Adrenal gland (tissue), 12 donors: ENCODE results near the gene ZBED1. TPM values are rescaled to one million over a fixed set of nuclear protein-coding genes. Genes with fewer than 3 reads are reported as not detected.

Experiments
- DNase-seq, 7 donors: peaks; one replicate each; pipeline ENCODE4 v3.0.0-alpha.2; 2019 to 2020
- H3K27ac ChIP-seq, 5 donors: fragments of 200-600 bp; sonication (generic) in 4 of 5; 1 replicate in 3 of 5; 2 replicates in 2 of 5; pipeline versions ENCODE4 v1.5.1 to v1.8.0; 2016 to 2020; ENCODE audit warnings: mild to moderate bottlenecking in 1 of 5
- H3K27me3 ChIP-seq: fragments of 200-600 bp; 2 replicates; pipeline ENCODE4 v1.8.0; 2021
- H3K36me3 ChIP-seq, 2 donors: fragments of 200-600 bp; replicated peaks in 1 of 2; 1 replicate in 1 of 2; 2 replicates in 1 of 2; pipeline versions ENCODE4 v1.5.1 to v1.8.0; 2018 to 2022
- H3K4me1 ChIP-seq, 2 donors: fragments of 200-600 bp; replicated peaks in 1 of 2; 1 replicate in 1 of 2; 2 replicates in 1 of 2; pipeline versions ENCODE4 v1.5.1 to v1.8.0; 2018 to 2021
- H3K4me3 ChIP-seq, 4 donors: fragments of 200-600 bp; sonication (generic) in 3 of 4; one replicate each; pipeline ENCODE4 v1.5.1; 2016 to 2018
- H3K9me3 ChIP-seq, 3 donors: fragments of 200-600 bp; sonication (generic) in 1 of 3; replicated peaks in 1 of 3; 1 replicate in 2 of 3; 2 replicates in 1 of 3; pipeline versions ENCODE4 v1.5.1 to v1.8.0; 2016 to 2021
- CTCF ChIP-seq, 6 experiments: fragments of 450-650 bp in 4 of 6; fragments of 200-600 bp in 2 of 6; sonication (generic) in 1 of 6; IDR thresholded peaks; 1 replicate in 5 of 6; 2 replicates in 1 of 6; pipeline versions ENCODE4 v1.5.1 to v1.8.0; 2016 to 2021; ENCODE audit warnings: antibody characterized with exemption in 6 of 6, mild to moderate bottlenecking in 2 of 6, moderate library complexity in 1 of 6
- POLR2A ChIP-seq, 2 donors: fragments of 450-650 bp; IDR thresholded peaks; one replicate each; pipeline ENCODE4 v1.6.1; 2017; ENCODE audit warnings: antibody characterized with exemption in 2 of 2, mild to moderate bottlenecking in 2 of 2, moderate library complexity in 1 of 2
- WGBS, 4 donors: extraction: QIAGEN DNeasy Blood & Tissue Kit in 2 of 4; methylation state at CpG; one replicate each; pipeline versions ENCODE4 v1.1.5 to v1.1.7; 2013 to 2017; 5-methylcytosine and 5-hydroxymethylcytosine counted together
- intact Hi-C, 2 donors: fragments of 100-400 bp; cut with DNase I; formaldehyde crosslinking; loops; one replicate each; pipeline versions ENCODE4 v1.14.1 to v1.15.0; 2022 to 2023
- polyA plus RNA-seq, 3 donors: library from polyadenylated mRNA; stranded (reverse); fragments of 200-250 nt in 2 of 3; fragments of 350-450 nt in 1 of 3; fragmentation: Illumina TruSeq in 1 of 3; extraction: RNeasy Lipid Tissue Mini Kit (QIAGEN cat#74804) in 1 of 3; gene quantifications; one replicate each; pipeline ENCODE4 v1.2.3, GENCODE V29; 2013 to 2014
- total RNA-seq, 9 donors: library from RNA; depleted of rRNA in 4 of 9; stranded (reverse); fragments of >200 nt in 4 of 9; fragments of 120-200 nt in 1 of 9; fragmentation: NEBNext Ultra II Directional in 1 of 9; extraction: Animal tissue kit (Norgen Biotek cat#: 25700) in 1 of 9; gene quantifications; one replicate each; pipeline versions ENCODE4 v1.1.0 to v1.2.4, GENCODE V29; 2013 to 2023
- donor health status: healthy with polysubstance abuse.
- donor health status: Bipolar disorder and iron deficiency.
- donor health status: DM: yes; HTN: yes; CAD: no.
- donor health status: DM: no; HTN: no; CAD: no.
- donor health status: DM: no; HTN: no; CAD: no.
- donor health status: DM: yes; HTN: yes; CAD: no.

ZBED1 gene
- total and polyA plus RNA-seq, 12 donors = 10.7 to 70.5 (median 45.6) TPM

DNA sequence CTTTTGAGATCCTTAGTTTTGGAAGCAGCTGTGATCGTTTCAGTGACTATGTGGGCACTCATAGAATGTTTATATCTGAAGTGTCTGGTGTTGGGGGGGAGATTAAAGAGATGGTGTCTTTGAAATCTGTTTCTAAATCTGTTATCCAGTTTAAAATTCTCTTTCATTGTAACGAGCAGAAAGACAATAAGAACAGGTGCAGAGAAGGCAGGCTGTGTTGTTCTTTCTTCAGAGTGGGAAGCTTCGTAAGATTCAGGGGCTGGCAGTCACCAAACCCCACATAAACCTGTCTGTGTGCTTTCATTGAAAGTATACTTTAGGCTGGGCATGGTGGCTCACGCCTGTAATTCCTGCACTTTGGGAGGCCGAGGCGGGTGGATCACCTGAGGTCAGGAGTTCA lies 16.3 kb upstream of the ZBED1 start:
- no peak for TF ChIP-seq POLR2A (IDR thresholded peaks at IDR 0.05)
- no peak for TF ChIP-seq CTCF (IDR thresholded peaks at IDR 0.05)
- WGBS, 4 donors = 58 to 76% (median 74%) methylated on average over 5 to 6 of the region's 6 CpGs
- Histone ChIP-seq H3K27me3 (no peaks in the 10 kb centered on the region), H3K27ac (no peak overlapping the region), H3K9me3 (no peaks in the 10 kb centered on the region), H3K4me1 (no peaks in the 10 kb centered on the region), H3K36me3 (no peaks in the 10 kb centered on the region), H3K4me3 (no peak overlapping the region)
- intact Hi-C loops = no loop called here
- DNase-seq = no peak

GRCh38 chrX:2516623-2517022 lies 15.8 kb upstream of the ZBED1 start:
- WGBS, 4 donors = 80 to 92% (median 85%) methylated on average over 5 of the region's 5 CpGs
- H3K4me1 ChIP-seq = no peaks in the 10 kb centered on the region
- no peaks in the 10 kb centered on the region for H3K36me3 ChIP-seq
- TF ChIP-seq CTCF (IDR thresholded peaks at IDR 0.05) (no peak), POLR2A (IDR thresholded peaks at IDR 0.05) (no peak)
- H3K4me3 ChIP-seq = no peak overlapping the region
- no peak for DNase-seq
- no peak overlapping the region for H3K27ac ChIP-seq
- H3K27me3 ChIP-seq = no peaks in the 10 kb centered on the region
- H3K9me3 ChIP-seq = no peaks in the 10 kb centered on the region
- intact Hi-C loops = no loop called here

GRCh38 chrX:2514131-2514530 lies 13.4 kb upstream of the ZBED1 start:
- TF ChIP-seq POLR2A (IDR thresholded peaks at IDR 0.05) = no peak
- no peak for TF ChIP-seq CTCF (IDR thresholded peaks at IDR 0.05)
- no peaks in the 10 kb centered on the region for H3K9me3 ChIP-seq
- H3K4me1 ChIP-seq = no peaks in the 10 kb centered on the region
- H3K4me3 ChIP-seq = no peak overlapping the region
- 32 to 46% (median 45%) methylated on average over 5 of the region's 5 CpGs for WGBS, 4 donors
- H3K27ac ChIP-seq = no peak overlapping the region
- no peaks in the 10 kb centered on the region for H3K27me3 ChIP-seq
- no peak for DNase-seq
- no peaks in the 10 kb centered on the region for H3K36me3 ChIP-seq
- intact Hi-C loops = no loop called here

GRCh38 chrX:2513121-2513664 lies 12.4 kb upstream of the ZBED1 start:
- no peaks in the 10 kb centered on the region for H3K9me3 ChIP-seq
- TF ChIP-seq POLR2A (IDR thresholded peaks at IDR 0.05) (no peak), CTCF (IDR thresholded peaks at IDR 0.05) (no peak)
- H3K36me3 ChIP-seq = no peaks in the 10 kb centered on the region
- H3K4me3 ChIP-seq = no peak overlapping the region
- 64 to 89% (median 78%) methylated on average over 6 of the region's 6 CpGs for WGBS, 4 donors
- DNase-seq = no peak
- intact Hi-C loops = no loop called here
- H3K27ac ChIP-seq = no peak overlapping the region
- H3K4me1 ChIP-seq = no peaks in the 10 kb centered on the region
- no peaks in the 10 kb centered on the region for H3K27me3 ChIP-seq
